AG04450 (cell line): ENCODE measurements around the gene TTC31. TPM values are rescaled to one million over a fixed set of nuclear protein-coding genes. Genes with fewer than 3 reads are reported as not detected.

ENCODE experiments used
- CTCF ChIA-PET: fragments of 300-600, 350-600 bp; formaldehyde crosslinking; extraction: SDS; loops from one replicate; lab custom pipeline; 2022; ENCODE audit warnings: antibody characterized with exemption, inconsistent platforms; lab: Charles Lee
- POLR2A ChIA-PET: fragments of 350-600 bp; formaldehyde crosslinking; extraction: SDS; loops from one replicate; lab custom pipeline; 2021; ENCODE audit warnings: antibody characterized with exemption, inconsistent platforms; lab: Yijun Ruan, JAX
- DNase-seq: peaks from one replicate; pipeline ENCODE4 v3.0.0-alpha.2; 2011; ENCODE audit warnings: low read depth, low spot score
- H3K27ac ChIP-seq: one replicate; pipeline ENCODE4 v1.5.1; 2012; ENCODE audit warnings: low read depth, low read length, control low read depth
- H3K27me3 ChIP-seq: one replicate; pipeline ENCODE4 v1.6.0; 2012; ENCODE audit warnings: low read length; ENCODE audit not compliant: control insufficient read depth, insufficient read depth
- H3K4me3 ChIP-seq: 2 replicates; pipeline ENCODE4 v1.5.1; 2011; ENCODE audit warnings: mild to moderate bottlenecking, low read depth, low read length, control low read depth
- H3K9me3 ChIP-seq: 2 replicates; pipeline ENCODE4 v1.5.1; 2012; ENCODE audit warnings: low read length; ENCODE audit not compliant: control insufficient read depth, insufficient read depth
- CTCF ChIP-seq: IDR thresholded peaks from 2 replicates; pipeline ENCODE4 v1.5.1; 2011; ENCODE audit warnings: low read depth, low read length, control low read depth, inconsistent platforms
- polyA plus RNA-seq: library from polyadenylated mRNA; depleted of rRNA; stranded (reverse); fragments of >200 nt; gene quantifications from 2 replicates; pipeline ENCODE4 v1.2.3, GENCODE V29; 2011

TTC31 gene
- polyA plus RNA-seq, 1 experiment = 16.4 TPM

DNA sequence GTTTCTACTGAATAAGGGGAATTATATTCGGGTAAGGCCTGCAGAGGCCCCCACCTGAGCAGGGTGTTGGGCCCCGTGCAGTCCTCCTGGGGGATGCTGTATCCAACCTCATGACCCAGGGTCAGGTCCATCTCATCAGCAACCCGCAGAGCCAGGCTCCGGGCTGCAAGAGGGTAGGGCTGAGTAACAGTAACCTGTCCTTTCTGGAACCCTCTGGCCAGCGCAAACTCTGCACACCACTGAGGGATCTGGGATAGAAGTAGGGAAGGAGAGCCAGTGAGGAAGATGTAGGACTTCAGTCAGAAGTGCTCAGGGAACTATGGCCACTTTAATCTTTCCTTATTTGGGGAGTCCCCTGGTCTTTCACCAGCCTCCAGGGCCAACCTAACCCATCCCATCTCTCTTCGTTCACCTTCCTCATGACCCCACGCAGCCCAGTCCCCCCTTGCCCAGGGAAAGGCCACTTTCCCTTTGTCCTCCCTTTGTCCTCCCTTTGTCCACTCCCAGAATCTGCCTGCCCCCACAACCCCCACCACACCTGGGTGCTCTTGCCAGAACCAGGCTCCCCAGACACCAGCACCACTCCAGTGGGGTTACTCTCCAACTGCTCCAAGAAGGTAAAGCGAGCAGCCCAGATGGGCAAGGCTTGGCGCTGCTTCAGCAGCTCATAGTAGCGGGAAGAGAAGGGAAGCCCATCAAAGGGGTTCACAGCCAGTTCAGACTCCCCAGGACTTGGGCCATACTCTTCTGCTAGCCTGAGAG lies 42.3 kb downstream of the TTC31 start:
- Histone ChIP-seq H3K27ac (no peak overlapping the region), H3K27me3 (peaks cover 22% of the 10 kb centered on the region), H3K9me3 (peaks cover 10% of the 10 kb centered on the region; the same call in 1 of the 2 replicates), H3K4me3 (no peak overlapping the region)
- CTCF ChIA-PET = no interaction called here
- DNase-seq = no peak
- POLR2A ChIA-PET = no interaction called here
- no peak for TF ChIP-seq CTCF

DNA sequence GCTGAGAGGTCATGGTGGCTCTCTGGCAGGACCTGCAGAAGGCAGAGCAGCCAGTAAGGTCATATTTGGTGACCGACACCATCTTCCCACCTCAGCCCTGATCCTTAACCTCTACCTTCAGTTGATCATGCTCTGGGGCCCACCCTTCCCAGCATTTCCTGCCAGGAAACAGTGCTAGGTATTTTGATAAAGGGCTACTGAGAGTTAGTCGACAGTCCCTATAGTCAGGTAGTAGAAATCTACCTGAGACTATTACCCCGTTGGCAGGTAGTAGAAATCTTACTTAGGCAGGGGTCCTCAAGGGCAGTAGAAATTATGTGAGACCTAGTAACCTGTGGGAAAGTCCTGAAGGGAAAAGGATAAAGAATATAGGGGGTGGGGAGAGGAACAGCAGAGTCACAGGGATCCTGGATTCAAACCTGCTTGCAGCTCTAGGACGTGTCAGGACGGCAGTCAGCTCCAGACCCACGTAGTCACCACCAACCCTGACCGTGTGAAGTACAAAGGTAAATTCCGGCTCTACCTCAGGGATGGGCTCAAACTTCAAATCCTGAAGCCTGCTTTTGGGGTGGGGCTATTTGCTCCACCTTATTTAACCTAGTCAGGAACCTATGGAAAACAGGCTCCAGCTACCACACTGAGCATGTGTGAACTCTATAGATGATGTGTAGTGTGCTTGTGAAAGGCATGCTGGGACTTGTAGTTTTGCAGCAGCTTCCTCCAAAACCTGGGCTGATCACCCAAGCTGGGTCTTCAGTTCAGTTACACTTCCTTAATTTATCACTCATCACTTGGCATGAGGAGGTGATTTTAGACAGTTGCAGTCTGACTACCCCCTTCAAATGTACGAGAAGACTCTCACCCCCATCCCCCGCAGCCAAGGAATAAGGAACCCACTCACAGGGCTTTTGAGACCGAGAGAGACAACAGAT lies 43.1 kb downstream of the TTC31 start, which contains the start of gene DQX1:
TSS of gene DQX1 (minus strand) at position 515 of the 932 bp plus-strand sequence. CDS start at position 13, 502 bp downstream.
- TF ChIP-seq CTCF = no peak
- ChIA-PET POLR2A (interaction anchor here (0.9 kb wide), 1 partner anchor 15 kb away, joined by 8 read pairs; no protein-coding TSS in a partner anchor), CTCF (no interaction called here)
- no peak within 1 kb of the TSS for H3K4me3 ChIP-seq
- no peak within 1 kb of the TSS for H3K27ac ChIP-seq
- H3K9me3 ChIP-seq = peaks cover 10% of the 10 kb centered on the region; the same call in 1 of the 2 replicates
- peaks cover 13% of the 10 kb centered on the region for H3K27me3 ChIP-seq
- DNase-seq = no peak

- no peak for TF ChIP-seq CTCF
- H3K9me3 ChIP-seq = peaks cover 10% of the 10 kb centered on the region; the same call in 1 of the 2 replicates
- H3K27ac ChIP-seq = no peak overlapping the region
- no peak overlapping the region for H3K4me3 ChIP-seq
- POLR2A ChIA-PET = interaction anchor here (0.9 kb wide), 1 partner anchor 16 kb away, joined by 8 read pairs; no protein-coding TSS in a partner anchor
- no peak for DNase-seq
- CTCF ChIA-PET = no interaction called here
- H3K27me3 ChIP-seq = peaks cover 11% of the 10 kb centered on the region
Observed at GRCh38 chr2:74526649-74527230, 43.9 kb downstream of the TTC31 start.

DNA sequence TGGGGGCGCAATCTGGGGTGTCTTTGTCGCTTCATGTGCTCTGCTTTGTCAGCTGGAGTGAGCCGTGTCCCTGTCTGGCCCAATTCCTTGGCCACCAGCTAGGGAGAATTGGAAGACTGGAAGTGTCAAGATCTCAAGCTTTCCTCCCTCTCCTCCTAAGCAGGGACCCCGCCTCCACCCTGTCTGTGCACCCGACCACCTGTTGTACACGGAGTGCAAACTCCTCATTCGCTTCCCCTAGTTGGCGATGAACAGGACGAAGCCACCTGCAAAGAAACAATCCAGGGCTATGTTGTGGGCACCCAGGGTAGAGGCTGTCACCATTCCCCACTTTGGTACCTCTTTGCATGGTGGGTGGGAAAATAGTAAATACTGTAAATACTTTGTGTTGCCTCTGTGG lies 44.9 kb downstream of the TTC31 start:
- POLR2A ChIA-PET = no interaction called here
- no peak for TF ChIP-seq CTCF

More for the DNA sequence above, 44.9 kb downstream of the TTC31 start:
- CTCF ChIA-PET = no interaction called here
- no peak for DNase-seq
- H3K4me3 ChIP-seq = no peak overlapping the region; the same call in 1 of the 2 replicates
- H3K9me3 ChIP-seq = peaks cover 10% of the 10 kb centered on the region; the same call in 1 of the 2 replicates
- H3K27ac ChIP-seq = no peak overlapping the region
- peaks cover 3% of the 10 kb centered on the region for H3K27me3 ChIP-seq
